HG02759 (cell line): ENCODE data around the gene TTC21B.
A peak's percentile ranks its signal among the peaks of the same experiment; 100 is the strongest.
"Not testable (repeated sequence)": the region's sequence is repeated elsewhere in the genome, so short reads cannot be mapped to it uniquely, and the experiment has no call there.

ENCODE experiments used
- ATAC-seq: cut with Tn5 transposase; IDR thresholded peaks from one replicate; pipeline ENCODE4 v1.9.1; 2021; ENCODE audit warnings: mild to moderate bottlenecking, moderate library complexity; ENCODE audit not compliant: unreplicated experiment

TTC21B gene

DNA sequence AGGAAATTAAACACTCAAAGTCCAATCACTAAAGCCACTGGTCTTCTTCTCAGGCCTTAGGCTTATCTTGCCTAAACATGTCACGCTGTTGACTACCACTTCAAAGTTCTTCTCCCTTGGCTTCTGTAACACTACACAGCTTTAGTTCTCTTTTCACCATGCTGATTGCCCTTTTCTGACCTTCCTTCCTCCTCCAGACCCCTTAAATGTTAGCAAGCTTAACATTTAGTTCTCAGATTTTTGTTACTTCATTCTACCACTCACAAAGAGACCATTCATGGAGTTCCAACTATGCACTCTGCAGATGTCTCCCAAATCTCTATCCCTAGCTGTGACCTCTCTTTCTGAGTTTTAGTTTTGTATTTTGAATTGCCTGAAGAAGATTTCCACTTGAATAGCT lies 64.4 kb downstream of the TTC21B start:
- no peak for ATAC-seq

DNA sequence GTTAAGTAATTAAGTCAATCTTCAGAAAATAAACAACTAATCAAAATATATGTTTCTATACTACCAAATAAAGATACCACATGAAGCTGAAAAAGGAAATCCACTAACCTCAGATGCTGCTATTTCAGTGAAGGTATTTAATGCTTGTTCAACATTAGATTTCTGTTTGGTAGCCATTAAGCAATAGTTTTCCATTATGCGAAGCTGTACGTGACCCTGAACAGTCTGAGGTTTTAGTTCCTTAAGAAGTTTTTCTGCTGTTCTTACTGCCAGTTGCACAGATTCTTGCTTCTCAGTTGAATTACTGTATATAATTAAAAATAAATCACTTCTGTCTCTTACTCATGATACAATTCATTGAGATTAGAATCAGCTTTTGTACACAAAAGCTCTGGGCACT lies 65.4 kb downstream of the TTC21B start:
- no peak for ATAC-seq

DNA sequence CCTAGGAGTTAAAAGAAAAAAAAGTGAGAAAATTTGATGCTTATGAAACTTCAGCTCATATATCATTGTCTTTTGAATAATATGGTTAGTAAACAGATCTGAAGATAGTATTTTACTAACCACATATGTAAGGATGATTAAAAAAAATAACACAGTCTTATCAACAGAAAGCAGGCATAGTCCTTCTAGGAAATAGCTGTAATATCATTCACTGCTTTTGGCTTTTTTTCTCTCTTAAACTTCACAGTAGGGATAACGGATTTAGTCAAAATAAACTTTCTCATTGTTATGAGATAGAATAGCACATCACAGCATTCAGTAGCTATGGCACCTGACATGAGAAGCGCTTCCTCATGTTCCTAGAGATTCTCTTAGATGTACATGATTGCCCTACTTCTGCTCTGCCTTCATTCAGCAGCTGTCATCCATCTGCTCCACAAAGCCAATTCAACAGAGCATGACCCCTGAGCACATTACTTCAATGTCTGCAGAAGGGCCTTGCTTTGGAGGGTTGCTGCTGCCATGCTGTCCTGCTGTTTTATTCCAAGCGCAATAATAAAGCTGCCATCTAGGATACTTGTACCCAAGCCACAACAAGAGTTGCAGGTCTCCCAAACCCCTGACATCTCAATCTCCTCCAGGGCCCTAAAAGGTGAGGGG lies 67.0 kb downstream of the TTC21B start:
- no peak for ATAC-seq

DNA sequence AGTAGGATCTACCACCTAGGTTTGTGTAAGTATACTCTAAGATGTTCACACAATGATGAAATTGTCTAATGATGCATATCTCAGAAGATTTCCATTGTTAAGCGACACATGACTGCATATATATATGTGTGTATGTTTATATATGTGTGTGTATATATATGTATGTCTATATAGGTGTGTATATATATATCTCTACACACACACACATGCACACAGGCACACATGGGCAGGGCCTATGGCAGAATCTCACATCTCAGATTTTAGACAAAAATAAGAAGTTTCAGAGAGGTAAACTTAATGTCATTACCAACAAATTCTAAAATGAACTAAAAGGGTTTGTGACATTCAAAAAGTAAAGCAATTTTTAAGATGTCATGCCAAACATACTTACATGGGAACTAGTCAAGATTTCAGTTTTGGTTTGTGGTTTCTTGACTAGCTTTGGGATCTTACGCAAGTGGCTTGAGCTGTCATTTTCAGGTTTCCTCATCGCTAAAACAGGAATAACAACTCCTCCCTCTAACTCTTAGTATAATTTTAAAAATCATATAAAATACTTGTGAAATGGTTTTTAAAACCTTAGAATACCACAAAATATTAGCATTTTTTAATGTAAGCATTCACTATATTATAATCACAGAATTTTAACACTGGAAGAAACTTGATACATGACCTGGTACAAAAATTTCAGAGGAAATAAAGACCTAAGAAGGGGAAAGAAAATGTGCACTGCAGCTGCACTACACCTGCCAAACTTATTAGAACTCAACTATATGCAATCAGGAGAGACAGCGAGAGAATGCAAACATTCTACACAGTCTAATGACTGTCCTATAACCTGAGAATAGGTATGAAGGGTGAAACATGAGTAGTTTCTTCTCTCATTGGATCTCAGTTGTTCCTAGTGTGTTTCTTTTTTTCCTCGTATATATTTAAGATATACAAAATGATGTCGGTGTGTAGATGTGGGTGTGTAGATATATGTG lies 75.7 kb downstream of the TTC21B start:
- ATAC-seq: peak; percentile 61

DNA sequence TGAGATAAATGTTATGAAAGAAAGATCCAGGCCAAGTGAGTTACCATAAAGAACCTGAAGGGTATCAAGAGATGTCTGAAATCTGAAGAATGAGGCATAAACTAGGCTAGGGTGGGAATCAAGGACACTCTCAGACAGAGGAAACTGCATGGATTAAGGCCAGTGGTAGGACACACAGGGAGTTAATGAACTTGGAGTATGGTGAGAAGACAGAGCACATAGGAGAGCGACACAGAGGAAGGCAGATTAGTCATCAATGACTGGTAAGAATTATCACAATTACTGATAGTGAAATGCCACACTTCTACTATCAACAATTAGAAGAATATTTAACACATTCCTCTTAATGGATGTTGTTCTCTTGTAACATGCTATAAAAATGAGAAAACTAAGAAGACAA lies 76.9 kb downstream of the TTC21B start:
- no peak for ATAC-seq

DNA sequence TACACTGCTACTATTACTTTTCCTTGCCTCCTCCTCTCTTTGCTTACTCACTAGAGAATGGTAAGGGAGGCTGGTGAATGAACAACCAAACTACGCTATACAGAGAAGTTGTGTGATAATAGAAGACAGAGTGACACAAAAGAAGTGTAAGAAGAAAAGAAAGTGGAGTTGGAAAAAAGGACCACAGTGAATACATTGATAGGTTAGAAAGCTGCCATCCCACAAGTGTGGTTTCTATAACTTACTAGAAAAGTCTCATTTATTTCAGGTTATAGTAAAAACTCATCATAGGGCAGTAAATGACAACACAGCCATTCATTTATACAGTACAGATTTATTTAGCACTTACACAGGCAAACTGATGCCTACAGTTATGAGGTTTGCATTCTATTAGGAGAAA lies 77.3 kb downstream of the TTC21B start:
- no peak for ATAC-seq

DNA sequence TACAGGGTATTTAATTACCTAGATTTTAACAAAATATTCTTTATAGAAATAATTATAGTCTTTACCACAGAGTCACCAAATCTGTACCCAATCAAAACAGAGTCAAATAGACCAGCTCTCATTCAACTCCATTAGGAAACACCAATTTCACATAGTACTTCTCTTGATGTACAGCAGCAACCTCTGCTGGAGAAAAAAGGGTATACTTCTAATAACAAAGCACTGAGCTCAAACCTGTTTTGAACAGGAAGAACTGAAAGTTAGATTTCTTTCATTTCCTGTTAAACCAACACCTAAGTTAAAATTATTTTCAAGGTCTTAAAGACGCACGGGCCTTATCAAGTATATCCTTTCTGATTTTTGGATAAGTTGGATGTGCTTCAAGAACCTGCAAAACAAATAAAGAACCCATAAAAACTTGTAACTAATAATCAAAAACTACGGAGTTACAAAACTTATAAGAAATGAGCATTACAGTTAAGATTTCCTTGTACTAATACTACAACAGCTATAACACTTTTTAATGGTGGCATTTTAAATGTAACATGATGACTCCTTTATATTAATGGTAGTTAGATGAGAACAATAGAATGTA lies 79.0 kb downstream of the TTC21B start:
- ATAC-seq: peak; percentile 93

DNA sequence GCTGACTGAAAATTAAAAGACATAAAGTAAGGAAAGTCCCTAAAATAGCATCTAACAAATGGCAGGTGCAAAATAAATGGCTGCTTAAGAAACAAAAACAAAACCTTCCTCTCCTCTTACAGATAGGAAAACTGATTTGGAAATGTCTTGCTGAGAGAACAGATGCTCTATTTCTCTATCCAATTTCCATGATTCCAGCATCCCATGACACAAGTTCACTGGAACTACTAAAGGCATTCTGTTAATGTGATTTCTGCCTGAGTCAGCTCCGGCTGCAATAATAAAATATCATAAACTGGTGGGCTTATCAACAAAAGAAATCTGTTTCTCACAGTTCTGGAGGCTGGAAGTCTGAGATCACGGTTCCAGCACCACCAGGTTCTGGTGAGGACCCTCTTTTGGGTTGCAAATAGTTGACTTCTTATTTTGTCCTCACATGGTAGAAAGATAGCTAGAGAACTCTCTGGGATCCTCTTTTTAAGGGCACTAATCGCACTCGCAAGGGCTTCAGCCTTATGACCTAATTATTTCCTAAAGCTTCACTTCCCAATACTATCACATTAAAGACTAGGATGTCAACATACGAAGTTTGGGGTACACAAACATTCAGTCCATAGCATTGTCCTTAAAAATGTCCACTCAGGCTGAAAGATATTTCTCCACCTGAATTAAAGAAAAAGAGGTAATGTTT lies 81.3 kb downstream of the TTC21B start:
- ATAC-seq: no peak

DNA sequence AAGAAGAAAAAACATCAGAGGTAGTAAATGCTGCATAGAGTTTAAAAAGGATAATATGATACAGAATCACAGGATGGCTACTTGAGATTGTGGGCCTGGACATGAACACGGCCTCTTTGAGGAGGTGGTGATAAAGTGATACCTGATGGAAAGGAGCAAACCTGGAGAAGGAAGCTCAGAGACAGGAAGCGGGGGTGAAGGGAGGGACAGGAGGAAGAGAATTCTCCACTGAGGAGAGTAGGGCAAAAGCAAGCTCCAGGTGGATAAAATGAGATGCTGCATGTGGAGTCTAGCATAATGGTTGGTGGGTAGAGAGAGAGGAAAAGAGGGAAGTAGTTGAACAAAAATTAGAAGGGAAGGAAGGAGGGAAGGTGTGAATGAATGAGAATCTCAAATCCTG lies 82.6 kb downstream of the TTC21B start:
- ATAC-seq: no peak

DNA sequence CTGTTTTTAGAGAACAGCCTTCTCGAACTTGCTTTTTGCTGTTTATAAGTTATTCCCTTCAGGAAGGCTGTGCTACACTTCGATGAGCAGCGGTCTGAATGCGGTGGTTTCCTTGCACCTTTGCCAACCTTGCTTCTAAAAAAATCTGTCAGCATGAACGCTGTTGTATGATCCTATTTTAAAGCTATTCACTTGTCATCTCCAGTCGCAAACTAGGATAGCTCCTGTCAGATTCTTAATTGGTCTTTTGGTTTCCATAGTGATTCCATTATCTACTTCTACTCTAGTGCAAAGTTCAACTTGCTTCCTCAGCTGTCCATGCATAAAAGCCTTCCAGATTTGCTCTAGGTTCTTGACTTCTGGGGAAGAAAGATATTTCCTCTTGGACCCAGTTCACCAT lies 83.2 kb downstream of the TTC21B start:
- no peak for ATAC-seq

DNA sequence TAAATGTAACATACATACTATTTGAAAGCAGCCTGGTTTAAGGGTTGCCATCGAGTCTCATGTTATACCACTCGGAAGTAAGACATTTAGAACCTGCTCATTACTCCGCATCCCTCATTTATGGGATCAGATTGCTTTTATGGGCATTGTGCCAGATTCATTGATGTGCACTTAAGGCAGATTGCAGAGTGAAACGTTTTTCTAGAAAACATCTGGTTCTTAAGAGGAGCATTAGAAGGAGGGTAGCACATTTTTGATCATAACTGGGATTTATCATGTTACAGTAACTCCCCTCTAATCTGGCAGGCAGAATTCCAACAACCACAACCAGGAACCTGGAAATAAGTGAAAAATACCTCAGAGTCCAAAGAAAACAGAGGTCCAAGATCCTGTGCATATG lies 85.4 kb downstream of the TTC21B start:
- no peak for ATAC-seq

DNA sequence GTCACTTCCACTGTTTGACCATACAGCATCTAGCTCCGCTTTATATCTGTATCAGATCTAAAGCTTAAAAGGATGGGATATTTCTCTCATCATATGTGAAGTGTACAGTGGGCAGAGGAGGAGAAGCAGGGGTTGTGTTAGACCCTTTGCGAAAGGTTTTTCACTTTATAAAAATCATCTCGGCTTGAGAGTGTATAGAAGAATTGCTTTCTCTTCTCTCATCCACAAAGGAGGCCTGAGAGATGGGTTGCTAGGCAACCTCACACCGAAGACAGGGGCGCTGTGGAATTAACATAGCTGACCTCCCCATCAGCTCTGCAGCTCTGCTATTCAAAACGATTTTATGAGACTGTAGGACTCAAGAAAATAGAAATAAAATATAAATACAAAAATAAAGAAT lies 89.3 kb downstream of the TTC21B start:
- ATAC-seq: no peak

DNA sequence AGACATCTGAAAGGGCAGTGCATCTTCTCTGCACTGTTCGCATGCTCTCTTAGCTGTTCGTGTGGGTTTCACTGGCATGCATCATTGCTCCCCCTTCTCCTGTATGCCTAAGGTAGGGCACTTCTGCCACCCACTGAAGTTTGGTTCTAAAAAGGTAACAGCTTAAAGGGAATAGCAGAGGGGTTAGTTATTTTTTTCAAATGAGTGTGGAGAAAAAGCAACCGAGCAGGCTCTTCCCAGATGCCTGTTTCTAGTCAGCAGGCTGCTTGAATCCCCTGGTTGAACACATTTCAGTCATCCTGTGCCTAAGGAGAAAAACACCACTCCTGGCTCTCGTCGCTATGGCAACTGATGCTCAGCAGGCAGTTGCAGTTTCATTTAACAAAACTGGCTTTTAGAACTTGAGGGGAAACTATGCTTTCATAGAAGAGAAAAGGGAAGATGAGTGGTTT lies 89.7 kb downstream of the TTC21B start:
- peak; percentile 64 for ATAC-seq

DNA sequence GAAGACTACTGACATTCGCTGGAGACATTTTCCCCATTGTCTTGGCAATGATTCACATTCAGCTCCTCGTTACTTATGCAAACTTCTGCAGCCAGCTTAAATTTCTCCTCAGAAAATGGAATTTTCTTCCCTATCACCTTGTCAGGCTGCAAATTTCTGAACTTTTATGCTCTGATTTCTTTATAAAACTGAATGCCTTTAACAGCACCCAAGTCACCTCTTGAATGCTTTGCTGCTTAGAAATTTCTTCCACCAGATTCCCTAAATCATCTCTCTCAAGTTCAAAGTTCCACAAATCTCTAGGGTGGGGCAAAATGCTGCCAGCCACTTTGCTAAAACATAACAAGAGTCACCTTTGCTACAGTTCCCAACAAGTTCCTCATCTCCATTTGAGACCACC lies 92.5 kb downstream of the TTC21B start:
- ATAC-seq: not testable (repeated sequence)

DNA sequence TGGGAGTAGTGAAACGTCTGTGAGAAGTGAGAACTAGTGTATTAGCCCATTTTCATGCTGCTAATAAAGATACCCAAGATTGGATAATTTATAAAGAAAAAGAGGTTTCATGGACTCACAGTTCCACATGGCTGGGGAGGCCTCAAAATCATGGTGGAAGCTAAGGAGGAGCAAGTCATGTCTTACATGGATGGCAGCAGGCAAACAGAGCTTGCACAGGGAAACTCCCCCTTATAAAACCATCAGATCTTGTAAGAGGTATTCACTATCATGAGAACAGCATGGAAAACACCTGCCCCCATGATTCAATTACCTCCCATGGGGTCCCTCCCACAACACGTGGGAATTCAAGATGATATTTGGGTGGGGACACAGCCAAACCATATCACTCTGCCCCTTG lies 93.9 kb downstream of the TTC21B start:
- not testable (repeated sequence) for ATAC-seq

DNA sequence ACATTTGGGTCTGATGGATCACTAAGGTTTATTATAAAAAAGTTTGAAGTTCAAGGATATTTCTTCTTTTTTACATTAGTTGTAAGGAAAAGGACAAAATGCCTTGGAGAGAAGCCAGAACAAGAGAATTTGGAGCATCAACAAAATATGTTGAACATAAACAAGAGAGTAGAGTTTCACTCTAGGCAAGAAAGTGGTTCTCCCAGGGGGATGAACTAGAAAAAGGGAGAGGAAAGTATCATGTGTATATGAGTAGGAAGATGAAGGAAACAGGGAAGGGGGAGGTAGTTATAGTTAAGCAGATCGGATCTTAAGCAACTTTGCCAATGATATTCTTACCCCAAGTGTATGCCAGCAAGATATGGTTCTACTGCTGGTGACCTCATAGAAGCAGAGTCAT lies 95.7 kb downstream of the TTC21B start:
- ATAC-seq: no peak

DNA sequence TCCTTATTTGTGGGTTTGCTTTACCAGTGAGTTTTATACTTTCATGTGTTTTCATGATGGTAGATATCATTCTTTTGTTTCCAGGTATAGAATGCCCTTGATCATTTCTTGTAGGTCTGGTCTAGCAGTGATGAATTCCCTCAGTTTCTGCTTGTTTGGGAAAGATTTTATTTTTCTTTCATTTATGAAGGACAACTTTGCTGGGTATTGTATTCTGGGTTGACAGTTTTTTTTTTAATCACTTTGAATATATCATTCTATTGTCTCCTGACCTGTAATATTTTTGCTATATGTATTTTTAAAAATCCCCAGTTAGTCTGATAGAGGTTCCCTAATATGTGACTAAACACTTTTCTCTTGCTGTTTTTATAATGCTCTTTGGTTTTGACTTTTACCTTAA lies 101.2 kb downstream of the TTC21B start:
- no peak for ATAC-seq

DNA sequence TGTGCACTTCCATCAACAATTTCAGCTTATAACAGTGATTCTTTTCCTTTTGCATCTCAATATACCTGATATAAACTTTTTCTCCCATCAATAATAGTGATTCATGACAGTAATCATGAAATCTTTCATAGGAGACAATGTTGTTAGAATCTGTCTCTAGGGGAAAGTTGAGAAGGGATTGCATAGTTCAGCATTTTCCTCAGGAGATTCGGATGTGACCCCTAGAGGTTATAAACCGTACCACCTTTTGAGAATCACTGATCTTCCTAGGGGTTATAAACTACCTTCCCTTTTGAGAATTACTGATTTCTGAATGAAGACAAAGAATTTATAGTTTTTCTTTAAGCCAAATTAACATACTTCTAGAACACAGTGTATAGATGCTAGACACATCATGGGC lies 106.6 kb downstream of the TTC21B start:
- no peak for ATAC-seq

DNA sequence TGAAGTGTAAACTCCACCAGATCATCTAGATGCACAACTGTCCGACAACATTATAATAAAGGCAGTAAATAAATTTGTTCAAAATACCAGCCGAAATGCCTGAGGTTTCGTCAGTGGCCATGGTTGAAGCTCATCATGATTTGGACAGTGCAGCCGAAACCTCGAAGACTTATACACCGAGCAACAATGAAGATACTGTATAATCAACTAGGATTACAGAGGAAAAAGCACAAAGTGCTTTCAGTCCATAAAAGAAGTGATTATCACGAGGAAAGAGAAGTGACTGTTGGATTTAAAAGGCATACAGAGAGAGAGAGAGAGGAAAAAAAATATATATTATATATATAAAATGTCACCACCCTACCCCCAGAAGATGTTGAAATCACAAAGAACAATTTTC lies 107.5 kb downstream of the TTC21B start:
- ATAC-seq: no peak

DNA sequence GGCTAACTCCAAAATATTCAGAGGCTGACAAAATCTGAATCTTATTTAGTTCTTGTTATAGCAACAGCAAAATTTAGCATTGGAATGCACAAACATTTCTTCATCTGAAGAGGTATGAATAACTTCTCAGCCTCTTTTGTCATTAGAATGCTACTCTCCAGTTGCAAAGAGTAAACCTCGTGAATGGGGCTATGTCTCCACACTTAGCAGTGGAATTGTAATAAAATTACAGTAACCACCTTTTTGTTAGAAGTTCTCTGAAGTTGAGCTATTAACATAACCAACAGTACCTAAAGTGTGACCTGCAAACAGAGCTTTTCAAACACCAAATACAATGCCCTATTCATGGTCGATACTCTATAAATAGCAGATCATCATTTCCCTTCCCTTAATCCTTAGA lies 109.4 kb downstream of the TTC21B start:
- no peak for ATAC-seq

DNA sequence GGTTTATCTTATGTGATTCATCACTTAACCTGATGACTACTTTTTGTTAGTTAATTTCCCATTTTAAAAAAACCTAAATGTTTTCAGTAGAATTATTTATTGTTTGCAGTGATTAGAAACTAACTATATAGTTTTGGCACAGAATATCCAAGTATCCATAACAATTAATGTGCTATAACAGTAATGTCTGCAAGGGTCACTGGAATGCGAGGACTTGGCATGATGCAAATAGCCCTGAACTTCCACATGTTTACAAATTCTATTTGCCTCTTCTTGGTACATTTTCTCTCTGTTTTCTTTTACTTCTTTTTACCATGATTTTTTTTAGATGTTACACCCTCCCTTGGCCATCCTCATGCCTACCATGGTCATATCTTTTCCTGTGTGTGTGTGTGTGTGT lies 110.2 kb downstream of the TTC21B start:
- no peak for ATAC-seq
